HUDEP-2 (cell line): ENCODE data around the gene LRRTM3.

Source experiments
- DNase-seq, 76 experiments: peaks; one replicate each; lab custom pipeline; 2025; ENCODE audit not compliant: unreplicated experiment in 76 of 76; lab: John Stamatoyannopoulos, UW

LRRTM3 gene

GRCh38 chr10:66925896-66926715 lies at the start of gene LRRTM3:
Gene LRRTM3 (plus strand): TSS chr10:66926036.
- DNase-seq, result peak in 9 of 76 experiments; percentile 0 to 20 (median 4)

- DNase-seq, result no peak
Observed at GRCh38 chr10:66877361-66877760, 48.5 kb upstream of the LRRTM3 start.

- DNase-seq, result no peak
Observed at GRCh38 chr10:66880292-66880691, 45.5 kb upstream of the LRRTM3 start.

GRCh38 chr10:66880826-66881225 lies 45.0 kb upstream of the LRRTM3 start:
- DNase-seq, result no peak

GRCh38 chr10:66881814-66882213 lies 44.0 kb upstream of the LRRTM3 start:
- no peak for DNase-seq

- DNase-seq, result no peak
Observed at GRCh38 chr10:66882271-66882670, 43.6 kb upstream of the LRRTM3 start.

GRCh38 chr10:66886848-66887247 lies 39.0 kb upstream of the LRRTM3 start:
- no peak for DNase-seq

- DNase-seq, result no peak
Observed at GRCh38 chr10:66888237-66888636, 37.6 kb upstream of the LRRTM3 start.

- DNase-seq, result no peak
Observed at GRCh38 chr10:66892871-66893270, 33.0 kb upstream of the LRRTM3 start.

GRCh38 chr10:66910671-66911070 lies 15.2 kb upstream of the LRRTM3 start:
- DNase-seq, result no peak

- DNase-seq, result no peak
Observed at GRCh38 chr10:66916030-66916429, 9.8 kb upstream of the LRRTM3 start.

GRCh38 chr10:66917104-66917503 lies 8.7 kb upstream of the LRRTM3 start:
- no peak for DNase-seq

- no peak for DNase-seq
Observed at GRCh38 chr10:66919248-66919647, 6.6 kb upstream of the LRRTM3 start.

- DNase-seq, result no peak
Observed at GRCh38 chr10:66924674-66925345, 1.0 kb upstream of the LRRTM3 start.

GRCh38 chr10:66925373-66925772 lies 463 bp upstream of the LRRTM3 start:
- no peak for DNase-seq

GRCh38 chr10:66926841-66927240 lies 1.0 kb downstream of the LRRTM3 start:
- no peak for DNase-seq

GRCh38 chr10:66927251-66927935 lies 1.6 kb downstream of the LRRTM3 start:
- DNase-seq, result no peak

GRCh38 chr10:66927971-66928770 lies 2.3 kb downstream of the LRRTM3 start:
- DNase-seq, result no peak

- no peak for DNase-seq
Observed at GRCh38 chr10:66928776-66929175, 2.9 kb downstream of the LRRTM3 start.

GRCh38 chr10:66929375-66929774 lies 3.5 kb downstream of the LRRTM3 start:
- DNase-seq, result no peak
